ENCODE results near the gene ACSS1.

The ACSS1 gene

DNA sequence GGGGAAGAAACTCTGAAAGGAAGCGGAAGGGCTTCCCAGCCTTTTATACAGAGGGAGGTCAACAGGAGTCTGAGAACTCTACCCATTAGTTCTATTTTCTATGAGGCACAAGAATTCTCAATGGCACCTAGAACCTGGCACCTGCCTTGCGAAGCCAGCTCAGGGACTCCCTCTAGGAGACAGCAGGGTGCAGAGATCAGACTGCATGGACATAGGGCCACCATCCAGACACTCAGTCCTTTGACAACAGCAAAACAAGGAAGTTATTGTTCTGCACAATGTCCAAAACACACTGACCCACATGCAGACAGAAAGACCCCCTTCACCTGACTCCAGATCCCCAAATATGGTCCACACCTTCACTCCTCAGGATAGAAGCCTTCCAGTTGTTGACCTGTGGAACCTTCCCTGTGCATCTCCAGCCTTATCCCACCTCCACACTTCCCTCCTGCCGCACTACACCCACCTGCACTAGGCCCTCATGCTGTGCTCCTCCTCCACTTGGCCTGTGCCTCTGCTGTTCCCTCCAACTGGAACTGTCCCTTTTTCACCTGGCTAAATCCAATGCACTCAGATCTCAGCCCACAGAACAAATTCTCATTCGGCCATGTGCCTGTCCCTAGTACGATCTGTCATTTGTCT is 27.8 kb downstream of the ACSS1 start:
- no peak for DNase-seq

DNA sequence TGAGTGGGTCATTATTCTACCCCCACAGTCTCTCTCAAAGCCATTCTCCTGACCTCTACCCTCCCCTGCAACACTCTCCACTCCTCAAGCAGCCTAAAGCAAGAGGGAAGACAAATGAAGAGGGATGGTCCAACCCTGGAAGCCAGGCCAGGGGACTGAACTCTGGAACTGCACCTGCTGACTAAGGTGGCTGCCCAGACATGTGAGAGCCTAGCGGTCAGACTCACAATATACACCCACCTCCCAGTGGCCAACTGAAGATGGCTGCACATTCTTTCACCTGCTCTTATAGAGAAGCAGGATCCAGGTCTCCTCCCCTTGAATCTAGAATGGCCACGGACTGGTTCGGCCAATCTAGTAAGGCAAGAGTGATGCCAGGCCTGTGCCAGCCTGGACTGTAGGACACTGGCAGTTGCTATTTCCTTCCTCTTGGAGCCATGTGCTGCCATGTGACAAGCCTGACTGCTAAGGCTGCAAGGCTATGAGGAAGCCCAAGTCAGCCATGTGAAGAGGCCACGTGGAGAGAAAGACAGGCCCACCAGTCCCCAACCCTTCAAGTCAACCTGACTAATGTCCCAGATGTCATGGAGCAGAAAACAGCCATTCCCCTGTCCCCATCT is 31.8 kb downstream of the ACSS1 start:
- no peak for DNase-seq

DNA sequence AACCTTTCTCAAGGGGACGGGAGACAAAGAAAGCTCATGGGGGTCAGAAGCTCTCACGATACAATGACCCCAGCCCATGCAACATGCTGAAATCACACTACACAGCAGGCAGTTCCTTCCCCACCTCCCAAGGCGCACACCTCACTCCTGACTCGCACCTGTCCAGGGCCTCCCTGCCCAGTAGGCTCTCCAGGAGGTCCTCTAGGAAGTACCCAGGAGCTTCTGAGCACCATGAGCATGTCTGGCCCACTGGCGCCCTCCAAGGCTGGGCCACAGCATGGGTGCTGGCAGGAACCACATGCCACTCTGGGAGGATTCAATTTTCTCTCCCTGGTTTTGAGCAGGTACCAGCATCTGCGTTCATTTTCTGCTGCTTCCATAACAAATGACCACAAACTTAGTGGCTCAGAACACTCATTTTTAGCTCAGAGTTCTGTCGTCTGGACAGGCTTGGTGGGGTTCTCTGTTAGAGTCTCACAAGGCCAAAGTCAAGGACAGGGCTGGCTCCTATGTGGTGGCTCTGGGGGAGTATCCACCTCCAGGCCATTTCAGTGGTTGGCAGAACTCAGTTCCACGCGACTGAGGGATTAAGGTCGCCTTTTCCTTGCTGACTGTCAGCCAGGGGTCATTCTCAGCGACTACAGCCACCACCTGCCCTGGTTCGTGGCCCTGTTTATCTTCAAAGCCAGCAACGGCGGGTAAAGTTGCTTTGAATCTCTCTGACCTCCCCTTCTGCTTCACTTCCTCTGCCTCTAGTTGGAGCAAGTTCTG is 32.7 kb downstream of the ACSS1 start:
- no peak for DNase-seq

DNA sequence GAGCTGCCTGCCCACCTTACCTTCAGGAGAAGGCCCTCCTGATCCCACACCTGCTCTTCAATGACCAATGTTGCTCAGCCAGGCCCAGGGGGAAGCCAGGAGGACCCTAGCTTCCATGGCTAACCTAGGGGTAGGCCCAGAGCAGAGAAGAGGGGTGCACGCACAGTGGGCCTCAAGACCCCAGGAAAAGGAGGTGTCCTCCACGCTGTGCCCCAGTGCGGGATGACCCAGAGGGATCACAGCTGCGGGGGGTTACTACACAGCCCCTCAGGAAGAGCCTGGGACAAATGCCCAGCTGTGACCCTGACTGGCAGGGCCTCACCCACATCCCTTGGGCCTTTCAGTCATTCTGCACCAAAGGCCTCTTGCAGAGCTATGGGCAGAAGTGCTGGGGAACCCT is 33.8 kb downstream of the ACSS1 start:
- no peak for DNase-seq

DNA sequence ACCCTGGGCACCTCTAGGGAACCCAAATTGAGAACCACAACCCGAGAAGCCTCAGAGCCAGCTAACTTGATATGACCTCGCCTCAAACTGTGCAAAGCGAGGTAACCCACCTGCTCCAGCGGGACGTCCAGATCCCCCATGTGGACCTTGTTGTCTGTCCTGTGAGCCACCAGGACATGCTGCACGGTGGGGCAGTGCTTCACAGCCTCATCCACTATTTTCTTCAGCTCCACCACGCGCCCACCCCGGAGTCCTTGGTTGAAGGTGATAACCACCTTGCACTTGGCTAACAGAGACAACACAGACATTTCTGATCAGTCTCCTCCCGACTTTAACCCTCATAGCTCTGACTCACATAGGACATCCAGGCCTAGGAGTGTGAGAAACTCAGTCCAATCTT is 34.6 kb downstream of the ACSS1 start:
- DNase-seq = no peak

DNA sequence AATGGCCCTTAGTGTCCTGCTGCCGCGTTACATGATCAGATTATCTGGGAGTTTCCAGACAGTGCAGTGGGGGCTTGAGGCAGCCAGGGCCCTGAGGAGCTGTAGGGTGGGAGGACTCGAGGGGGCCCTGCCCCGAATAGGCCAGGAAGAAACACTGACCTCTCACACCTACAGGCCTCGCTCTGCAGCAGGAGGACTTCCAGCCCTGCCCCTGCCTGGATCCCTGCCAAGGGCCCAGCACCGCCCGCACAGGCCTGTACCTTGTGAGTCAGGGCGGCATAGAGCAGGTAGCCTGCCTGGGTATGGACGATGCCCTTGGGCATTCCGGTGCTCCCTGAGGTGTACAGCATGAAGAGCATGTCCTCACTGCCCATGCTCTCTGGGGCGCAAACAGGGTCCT is 35.3 kb downstream of the ACSS1 start:
- peak; percentile 43 for DNase-seq

DNA sequence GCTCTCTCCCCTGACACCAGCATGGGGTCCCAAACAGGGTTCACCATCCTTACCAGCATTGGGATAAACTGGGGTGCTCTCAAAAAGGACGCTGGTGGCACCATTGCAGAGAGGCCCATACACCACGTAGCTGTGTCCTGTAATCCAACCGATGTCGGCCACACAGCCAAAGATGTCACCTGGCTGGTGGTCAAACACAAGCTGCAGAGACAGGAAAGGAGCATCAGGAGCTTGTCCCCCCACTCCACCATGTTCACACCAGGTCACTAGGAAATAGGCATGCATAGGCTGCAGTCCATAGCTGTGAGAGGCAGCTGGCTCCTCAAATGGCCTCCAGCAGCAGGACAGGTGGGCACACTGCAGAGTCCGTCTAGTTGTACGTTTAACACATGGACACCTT is 36.6 kb downstream of the ACSS1 start:
- no peak for DNase-seq

DNA sequence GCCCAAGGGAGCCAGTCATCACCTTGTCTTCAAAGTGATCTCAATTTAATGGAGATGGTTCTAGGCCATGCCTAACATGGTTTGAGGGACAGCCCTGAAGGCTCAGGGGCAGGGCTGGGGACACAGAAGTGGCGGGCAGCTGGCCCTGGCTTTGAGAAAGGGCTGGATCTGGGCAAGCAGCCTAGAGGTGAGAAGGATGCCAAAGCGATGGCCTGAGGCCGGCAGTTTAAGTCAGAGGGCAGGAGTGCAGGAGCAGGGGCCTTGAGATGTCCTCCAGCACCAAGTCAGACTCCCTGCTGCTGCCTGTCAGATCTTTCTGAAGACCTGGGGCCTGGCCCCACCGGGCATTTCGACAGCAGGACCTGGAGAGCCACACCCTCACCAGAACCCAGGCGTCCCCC is 37.0 kb downstream of the ACSS1 start:
- no peak for DNase-seq

DNA sequence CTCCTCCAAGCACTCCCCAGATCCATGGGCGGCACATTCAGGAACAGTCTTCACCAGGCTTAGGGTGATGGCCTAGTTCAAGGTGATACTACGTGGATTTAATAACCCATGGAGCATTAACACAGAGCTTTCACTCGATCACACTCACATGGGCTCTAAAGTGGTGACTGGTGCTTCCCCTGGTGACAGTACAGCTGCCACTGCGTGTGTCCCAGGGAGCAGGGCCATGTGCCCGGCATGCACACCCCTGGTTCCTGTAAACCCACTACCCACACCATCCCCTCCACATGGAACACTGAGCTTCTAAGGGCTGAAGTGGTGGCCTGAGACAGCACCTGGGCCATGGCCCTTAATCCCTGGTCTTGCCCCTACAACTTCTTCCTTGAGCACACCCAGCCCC is 37.6 kb downstream of the ACSS1 start:
- no peak for DNase-seq

DNA sequence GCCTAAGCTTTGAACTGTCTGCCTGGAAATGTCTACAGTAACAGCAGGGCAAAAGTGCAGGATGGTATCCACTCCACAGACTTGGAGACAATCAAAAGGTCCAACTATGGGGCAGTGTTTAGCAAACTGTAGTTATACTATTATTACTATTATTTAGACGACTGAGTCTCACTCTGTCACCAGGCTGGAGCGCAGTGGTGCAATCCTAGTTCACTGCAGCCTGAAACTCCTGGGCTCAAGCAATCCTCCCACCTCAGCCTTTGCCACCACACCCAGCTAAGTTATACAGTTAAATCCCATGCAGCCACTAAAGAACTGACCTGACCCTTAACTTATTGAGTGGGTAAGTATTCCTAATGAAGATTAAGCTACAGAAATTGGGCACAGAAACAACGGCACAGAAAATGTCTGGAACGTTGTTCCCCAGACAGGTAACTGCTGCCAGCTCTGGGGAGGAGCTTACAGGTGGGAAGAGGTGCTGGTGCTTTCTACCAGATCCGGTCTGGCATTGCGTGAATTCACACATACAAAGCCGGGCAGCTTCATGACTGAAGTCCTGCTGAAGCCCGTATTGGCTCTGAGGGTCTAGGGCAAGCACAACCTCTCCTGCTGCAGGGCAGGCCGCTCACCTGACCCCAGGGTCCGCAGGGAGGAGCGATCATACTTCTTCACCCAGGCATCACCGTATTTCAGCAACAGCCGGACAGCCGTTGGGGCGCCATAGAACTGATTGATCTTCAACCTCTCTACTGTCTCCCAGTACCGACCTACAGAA is 38.4 kb downstream of the ACSS1 start:
- DNase-seq = no peak

DNA sequence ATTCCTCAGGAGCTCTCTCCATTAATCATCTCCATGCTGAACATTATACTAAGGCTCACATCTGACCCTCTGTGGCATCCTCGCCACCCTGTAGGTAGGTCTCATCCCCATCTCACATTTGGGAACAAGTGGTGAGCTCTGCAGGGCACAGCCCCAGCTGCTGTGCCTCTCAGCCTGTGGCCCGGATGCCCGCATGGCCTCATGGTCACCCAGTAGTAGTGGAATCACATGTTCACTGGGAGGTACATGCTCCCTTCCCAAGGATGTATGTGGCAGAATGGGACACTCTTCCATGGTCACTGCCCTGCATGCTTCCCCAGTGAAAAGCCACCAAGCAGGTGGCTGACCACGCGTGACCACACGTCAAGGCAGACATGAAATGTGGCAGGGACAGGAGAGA is 39.1 kb downstream of the ACSS1 start:
- no peak for DNase-seq

DNA sequence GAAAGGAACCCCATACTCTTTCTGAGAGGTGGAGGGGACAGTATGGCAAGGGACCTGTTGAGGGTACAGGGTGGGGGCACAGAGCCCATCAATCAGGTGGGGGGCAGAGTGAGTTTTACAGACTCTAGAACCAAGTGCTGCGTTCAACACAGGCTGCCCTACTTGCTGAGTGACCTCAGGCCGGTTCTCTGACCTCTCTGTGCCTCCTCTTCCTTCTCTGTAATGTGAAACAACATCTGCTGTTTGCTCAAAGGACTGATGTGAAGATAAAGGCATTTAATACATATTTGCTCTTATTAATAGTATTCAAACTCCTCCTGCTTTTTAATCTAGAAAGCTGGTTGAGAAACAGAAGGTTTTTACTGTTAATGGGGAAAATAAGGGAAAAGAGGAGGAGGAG is 39.5 kb downstream of the ACSS1 start:
- DNase-seq = no peak

DNA sequence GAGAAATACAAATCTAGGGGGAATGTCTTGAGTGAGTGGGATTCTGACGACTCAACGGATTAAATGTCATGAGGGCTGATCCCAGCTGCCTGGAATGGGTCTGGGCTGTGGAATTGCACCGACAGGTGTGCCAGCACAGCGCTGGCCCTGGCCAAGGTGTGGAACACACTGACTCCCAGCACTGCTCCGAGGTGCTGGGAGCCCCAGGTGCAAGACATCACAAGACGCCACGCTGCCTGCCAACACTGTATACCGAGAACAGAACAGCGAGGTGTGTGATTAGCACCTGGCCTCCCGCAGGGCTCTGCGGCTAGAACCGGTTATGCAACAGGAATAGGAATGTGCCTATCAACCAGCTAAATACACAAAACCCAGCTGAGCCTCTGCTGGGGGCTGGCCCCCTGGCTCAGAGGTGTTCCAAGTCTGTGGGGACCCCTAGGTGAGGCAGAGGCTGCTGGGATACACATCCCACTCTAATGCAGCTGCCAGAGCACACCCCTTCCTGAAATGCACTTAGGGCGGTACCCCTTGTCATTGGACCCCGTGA is 40.6 kb downstream of the ACSS1 start:
- DNase-seq = peak; percentile 96

DNA sequence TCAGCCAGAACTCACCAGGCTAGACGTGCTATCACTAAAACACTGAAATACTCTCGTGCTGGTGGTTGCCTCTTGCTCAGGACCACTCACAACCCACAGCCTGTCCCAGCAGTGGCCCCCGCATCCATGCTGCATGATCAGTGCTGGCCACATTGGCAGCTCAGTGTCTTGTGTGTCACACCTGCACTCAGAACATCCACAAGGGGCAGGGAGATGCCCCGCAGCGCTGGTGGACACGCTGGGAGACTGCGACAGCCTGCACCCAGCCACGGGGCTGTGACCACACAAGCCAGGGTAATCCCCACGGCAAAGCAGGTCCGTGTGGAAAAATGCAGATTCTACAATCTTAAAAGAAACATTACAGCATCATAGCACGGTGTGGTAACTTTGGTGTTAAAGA is 41.5 kb downstream of the ACSS1 start:
- no peak for DNase-seq

DNA sequence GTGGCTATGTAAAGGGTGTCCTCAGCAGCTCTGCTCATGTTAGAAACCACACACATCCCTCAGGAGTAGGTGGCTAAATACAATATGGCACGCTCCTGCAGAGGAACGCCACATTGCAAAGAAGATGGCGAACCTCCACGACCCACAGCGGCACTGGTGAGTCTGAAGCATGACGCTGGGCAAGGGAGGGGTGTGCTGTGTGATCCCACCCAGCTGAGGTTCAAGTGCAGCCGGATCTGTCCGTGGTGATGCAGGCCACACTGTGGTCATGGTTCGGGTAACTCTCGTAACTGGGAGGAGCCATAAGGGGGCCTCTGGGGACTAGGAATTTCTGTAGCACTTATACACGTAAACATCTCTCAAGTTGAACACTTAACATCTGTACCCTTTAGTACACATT is 42.0 kb downstream of the ACSS1 start:
- DNase-seq = peak; percentile 59

DNA sequence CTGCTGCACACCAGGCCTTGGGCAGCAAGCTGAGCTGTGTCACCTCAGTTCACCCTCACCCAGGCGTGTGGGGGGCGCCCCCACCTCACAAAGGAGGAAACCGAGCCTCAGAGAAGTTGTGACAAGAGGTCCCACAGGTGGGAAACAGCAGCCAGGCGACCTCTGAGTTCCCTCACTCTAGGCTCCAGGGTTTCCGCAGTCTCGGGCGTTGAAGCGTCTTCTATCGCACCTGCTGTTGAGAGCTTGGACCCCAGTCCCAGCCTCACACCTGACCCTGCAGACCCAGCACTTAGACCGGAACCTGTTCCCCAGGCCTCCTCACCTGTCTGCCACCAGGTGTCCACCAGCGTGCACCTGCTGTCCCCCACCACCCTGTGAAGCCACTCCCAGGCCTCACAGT is 43.1 kb downstream of the ACSS1 start:
- peak; percentile 88 for DNase-seq

DNA sequence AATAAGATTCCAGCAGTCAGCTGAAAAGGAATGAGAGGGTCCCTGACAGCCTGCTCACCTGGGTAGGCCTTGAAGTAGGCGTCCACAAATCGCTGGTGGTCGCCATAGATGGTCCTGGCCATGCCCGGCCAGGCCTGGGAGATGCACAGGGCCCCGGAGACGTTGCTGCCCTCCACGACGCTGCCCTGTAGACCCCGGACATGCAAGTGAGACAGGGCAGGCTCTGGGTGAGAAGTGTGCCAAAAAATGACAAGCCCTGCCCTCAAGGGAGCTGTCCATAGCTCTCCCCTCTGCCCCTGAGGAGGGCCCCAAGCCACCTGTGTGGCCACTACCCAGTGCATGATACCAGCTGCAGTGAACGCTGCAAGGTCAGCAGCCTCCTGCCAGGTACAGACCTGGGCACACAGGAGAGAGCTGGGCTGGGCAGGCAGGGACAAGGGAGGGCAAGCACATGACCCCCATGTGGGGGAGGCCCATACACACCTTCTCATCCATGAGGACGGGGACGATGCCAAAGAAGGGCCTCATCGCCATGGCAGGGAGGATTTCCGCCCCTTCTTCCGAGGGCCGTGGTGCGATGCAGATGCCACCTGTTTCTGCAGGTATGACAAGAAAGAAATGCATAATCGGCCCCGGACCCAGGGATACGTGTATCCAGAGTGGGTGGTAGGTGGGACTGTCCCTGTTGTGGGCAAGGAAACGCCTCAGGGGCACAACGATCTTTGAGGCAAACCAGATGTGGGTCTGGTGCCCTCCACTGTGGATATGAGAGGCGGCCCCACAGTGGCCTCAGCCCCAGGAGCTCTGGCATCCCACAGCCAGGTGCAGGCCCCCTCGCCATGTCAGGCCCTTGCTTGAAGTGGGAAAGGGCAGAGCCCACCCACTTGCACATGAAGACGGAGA is 44.2 kb downstream of the ACSS1 start:
- no peak for DNase-seq

DNA sequence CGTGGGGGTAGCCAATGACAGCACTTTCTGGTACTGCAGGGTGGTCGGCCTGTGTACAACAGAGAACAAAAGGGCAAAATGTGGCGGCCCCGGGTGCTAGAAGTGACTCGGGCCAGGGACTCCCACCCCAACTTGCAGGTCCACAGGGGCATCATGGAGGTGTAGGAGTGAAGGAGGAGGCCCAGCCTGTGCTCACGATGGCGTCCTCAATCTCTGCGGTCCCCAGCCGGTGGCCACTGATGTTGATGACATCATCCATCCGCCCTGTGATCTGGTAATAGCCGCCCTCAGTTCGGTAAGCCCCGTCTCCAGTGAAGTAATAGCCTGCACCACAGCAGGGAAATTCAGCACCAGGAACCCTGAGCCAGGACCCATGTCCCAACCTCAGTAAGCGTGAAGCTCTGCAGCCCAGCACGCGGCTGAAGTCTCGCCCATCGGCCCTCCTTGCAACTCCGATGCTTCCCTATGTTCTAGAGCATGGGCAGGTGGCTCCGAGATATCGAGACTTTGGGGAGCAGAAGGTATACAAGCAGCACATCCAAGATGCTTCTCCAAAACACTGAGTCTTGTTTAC is 45.2 kb downstream of the ACSS1 start:
- no peak for DNase-seq

DNA sequence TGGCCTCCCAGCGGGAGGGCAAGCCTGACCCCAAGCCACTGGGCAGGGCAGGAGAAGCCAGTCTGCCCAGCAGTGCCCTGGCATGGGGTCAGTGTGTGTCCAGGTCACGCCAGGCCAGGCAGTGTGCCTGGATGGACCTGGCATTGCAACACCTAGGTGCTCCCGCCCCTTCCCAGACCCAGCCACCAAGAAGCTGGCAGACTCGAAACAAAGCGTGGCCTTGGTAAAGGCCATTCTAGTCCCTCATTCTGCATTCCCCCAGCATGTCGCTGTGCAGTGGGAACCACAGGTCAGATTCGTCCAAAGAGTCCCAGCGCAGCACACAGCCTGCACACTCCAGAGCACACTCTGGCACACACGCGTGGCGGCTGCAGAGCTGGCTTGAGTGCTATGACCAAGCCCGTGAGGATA is 46.1 kb downstream of the ACSS1 start:
- no peak for DNase-seq

DNA sequence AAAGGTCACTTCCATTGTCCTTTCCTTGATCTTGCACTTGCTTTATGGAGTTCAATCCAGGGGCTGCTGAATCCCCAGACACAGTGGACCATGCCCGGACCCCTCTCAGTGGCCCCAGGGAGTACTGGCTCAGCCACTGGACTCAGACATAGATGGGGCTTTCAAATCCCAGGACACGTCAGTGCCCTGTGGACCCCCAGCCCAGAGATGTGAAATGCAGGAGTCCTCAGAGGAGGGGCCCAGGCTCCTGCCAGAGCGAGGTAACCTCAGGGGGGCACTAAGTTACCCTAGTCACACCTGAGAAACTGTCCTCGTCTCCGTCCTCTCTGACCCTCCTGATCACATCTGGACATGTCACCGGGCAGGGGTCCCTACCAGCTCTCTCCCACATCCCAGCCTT is 46.7 kb downstream of the ACSS1 start:
- DNase-seq = no peak

DNA sequence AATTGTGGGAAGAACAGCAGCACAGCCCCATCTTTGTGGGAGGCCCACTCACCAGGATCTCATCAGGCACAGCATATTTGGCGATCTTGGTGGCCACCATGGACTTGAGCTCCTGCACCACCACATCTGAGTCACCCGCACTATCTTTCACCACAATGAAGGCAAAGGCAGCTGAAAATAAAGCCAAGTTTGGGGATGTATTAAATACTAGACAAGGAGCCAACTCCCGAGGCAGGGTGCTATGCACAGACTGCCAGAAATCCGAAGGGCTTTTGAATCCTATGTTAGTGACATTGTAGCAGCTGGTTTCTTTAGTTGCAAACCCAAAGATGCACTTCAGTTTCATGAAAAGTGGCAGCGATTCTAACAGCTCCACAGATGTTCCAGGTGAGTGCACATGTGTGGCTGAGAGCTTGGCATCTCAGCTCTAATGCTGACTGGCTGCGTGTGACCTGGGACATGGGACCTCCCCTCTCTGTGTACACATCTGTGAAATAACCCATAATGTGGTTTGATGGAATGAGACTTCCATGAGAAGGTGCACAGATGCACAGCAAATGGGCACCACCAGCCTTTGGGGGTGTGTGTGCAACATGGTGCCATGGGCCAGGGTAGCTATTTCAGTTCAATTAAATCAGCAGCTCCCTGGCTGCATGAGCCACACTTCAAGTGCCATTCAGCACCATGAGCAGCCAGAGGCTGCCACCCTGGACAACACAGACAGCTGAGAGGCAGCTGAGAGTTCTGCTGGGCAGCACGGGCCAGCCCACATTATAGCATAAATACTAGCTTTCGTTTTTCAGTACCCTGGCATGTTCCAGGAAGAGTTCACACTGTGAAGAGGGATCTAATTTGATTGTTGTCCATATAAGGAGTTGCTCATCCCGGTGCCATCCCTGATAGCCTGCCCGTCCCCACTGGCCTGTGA is 48.5 kb downstream of the ACSS1 start:
- peak; percentile 66 for DNase-seq
